KMS-11 (cell line): ENCODE results near the gene SLC25A38.

ENCODE experiments used
- H2AFZ ChIP-seq: fragments of 200-600 bp; sonication (generic); 2 replicates; pipeline ENCODE4 v1.6.1; 2016; ENCODE audit warnings: antibody characterized with exemption, mixed run types, low read depth
- H3K27ac ChIP-seq: fragments of 200-600 bp; sonication (generic); 2 replicates; pipeline ENCODE4 v1.6.1; 2016; ENCODE audit warnings: mild to moderate bottlenecking, mixed run types
- H3K27me3 ChIP-seq: fragments of 200-600 bp; sonication (generic); 2 replicates; pipeline ENCODE4 v1.6.1; 2017; ENCODE audit warnings: mild to moderate bottlenecking, low read depth, mixed run types, moderate library complexity; ENCODE audit not compliant: insufficient read depth
- H3K36me3 ChIP-seq: fragments of 200-600 bp; sonication (generic); 2 replicates; pipeline ENCODE4 v1.6.1; 2017; ENCODE audit warnings: mild to moderate bottlenecking, mixed run types; ENCODE audit not compliant: insufficient read depth
- H3K4me1 ChIP-seq: fragments of 200-600 bp; sonication (generic); 2 replicates; pipeline ENCODE4 v1.6.1; 2016; ENCODE audit warnings: mild to moderate bottlenecking, low read depth, mixed run types; ENCODE audit not compliant: poor library complexity, severe bottlenecking
- H3K4me2 ChIP-seq: fragments of 200-600 bp; sonication (generic); 2 replicates; pipeline ENCODE4 v1.7.0; 2016; ENCODE audit warnings: mild to moderate bottlenecking, mixed run types
- H3K4me3 ChIP-seq: fragments of 200-600 bp; sonication (generic); IDR thresholded peaks from 2 replicates; pipeline ENCODE4 v1.6.1; 2017; ENCODE audit warnings: low read depth, low read length, mixed read lengths; ENCODE audit not compliant: insufficient read depth
- H3K79me2 ChIP-seq: fragments of 200-600 bp; sonication (generic); 2 replicates; pipeline ENCODE4 v1.6.1; 2016; ENCODE audit warnings: low read depth, mixed run types; ENCODE audit not compliant: insufficient read depth
- H3K9ac ChIP-seq: fragments of 200-600 bp; sonication (generic); 2 replicates; pipeline ENCODE4 v1.6.1; 2016; ENCODE audit warnings: mild to moderate bottlenecking, mixed run types
- H4K20me1 ChIP-seq: fragments of 200-600 bp; sonication (generic); 2 replicates; pipeline ENCODE4 v1.6.1; 2016; ENCODE audit warnings: mild to moderate bottlenecking, mixed run types; ENCODE audit not compliant: insufficient read depth
- CTCF ChIP-seq: fragments of 200-600 bp; sonication (generic); conservative IDR thresholded peaks from 2 replicates; pipeline ENCODE4 v1.6.1; 2017; ENCODE audit warnings: low read depth, mild to moderate bottlenecking, antibody characterized with exemption, low read length, moderate library complexity, mixed read lengths

Gene SLC25A38

GRCh38 chr3:39423436-39423970, 40.3 kb downstream of the SLC25A38 start:
- no peak overlapping the region for H2AFZ ChIP-seq
- H3K27ac ChIP-seq = no peak overlapping the region
- no peak overlapping the region for H3K9ac ChIP-seq
- no peaks in the 10 kb centered on the region for H3K27me3 ChIP-seq
- H3K4me3 ChIP-seq = no peak overlapping the region
- no peaks in the 10 kb centered on the region for H3K79me2 ChIP-seq
- no peak for TF ChIP-seq CTCF
- H3K36me3 ChIP-seq = no peaks in the 10 kb centered on the region
- no peak overlapping the region for H3K4me2 ChIP-seq
- H4K20me1 ChIP-seq = no peaks in the 10 kb centered on the region
- no peaks in the 10 kb centered on the region for H3K4me1 ChIP-seq

- Histone ChIP-seq H3K4me3 (no peak overlapping the region), H3K4me1 (no peaks in the 10 kb centered on the region), H3K9ac (no peak overlapping the region), H3K79me2 (no peaks in the 10 kb centered on the region), H3K4me2 (no peak overlapping the region), H3K27me3 (no peaks in the 10 kb centered on the region), H4K20me1 (no peaks in the 10 kb centered on the region), H3K36me3 (no peaks in the 10 kb centered on the region), H2AFZ (no peak overlapping the region), H3K27ac (no peak overlapping the region)
- no peak for TF ChIP-seq CTCF
Observed at GRCh38 chr3:39426312-39426711, 43.1 kb downstream of the SLC25A38 start.

- H3K79me2 ChIP-seq = no peaks in the 10 kb centered on the region
- H2AFZ ChIP-seq = no peak overlapping the region
- no peak overlapping the region for H3K4me3 ChIP-seq
- H3K27ac ChIP-seq = no peak overlapping the region
- TF ChIP-seq CTCF = no peak
- H3K4me2 ChIP-seq = no peak overlapping the region
- no peaks in the 10 kb centered on the region for H4K20me1 ChIP-seq
- H3K4me1 ChIP-seq = no peaks in the 10 kb centered on the region
- H3K27me3 ChIP-seq = no peaks in the 10 kb centered on the region
- no peaks in the 10 kb centered on the region for H3K36me3 ChIP-seq
- H3K9ac ChIP-seq = no peak overlapping the region
Observed at GRCh38 chr3:39427506-39427905, 44.3 kb downstream of the SLC25A38 start.

GRCh38 chr3:39428745-39429201, 45.6 kb downstream of the SLC25A38 start:
- Histone ChIP-seq H3K27me3 (no peaks in the 10 kb centered on the region), H3K27ac (no peak overlapping the region), H3K4me2 (no peak overlapping the region), H3K4me1 (no peaks in the 10 kb centered on the region), H3K4me3 (no peak overlapping the region), H3K36me3 (no peaks in the 10 kb centered on the region), H4K20me1 (no peaks in the 10 kb centered on the region), H2AFZ (no peak overlapping the region), H3K79me2 (no peaks in the 10 kb centered on the region), H3K9ac (no peak overlapping the region)
- no peak for TF ChIP-seq CTCF

- no peak overlapping the region for H3K9ac ChIP-seq
- H3K36me3 ChIP-seq = no peaks in the 10 kb centered on the region
- H3K4me2 ChIP-seq = no peak overlapping the region
- no peak overlapping the region for H2AFZ ChIP-seq
- no peaks in the 10 kb centered on the region for H3K4me1 ChIP-seq
- H3K27ac ChIP-seq = no peak overlapping the region
- H4K20me1 ChIP-seq = no peaks in the 10 kb centered on the region
- no peak overlapping the region for H3K4me3 ChIP-seq
- TF ChIP-seq CTCF = no peak
- H3K79me2 ChIP-seq = no peaks in the 10 kb centered on the region
- no peaks in the 10 kb centered on the region for H3K27me3 ChIP-seq
Observed at GRCh38 chr3:39429466-39429865, 46.3 kb downstream of the SLC25A38 start.
